Upper lobe of left lung (tissue), 4 donors: Measurements from ENCODE around the gene PTPRG.

ENCODE experiments used
- CTCF ChIP-seq, 6 experiments: fragments of 450-650 bp in 4 of 6; fragments of 200-600 bp in 2 of 6; sonication (generic) in 2 of 6; IDR thresholded peaks; one replicate each; pipeline ENCODE4 v1.5.1; 2016 to 2019; ENCODE audit warnings: antibody characterized with exemption in 6 of 6
- EP300 ChIP-seq, 4 donors: sonication (generic); formaldehyde crosslinking; IDR thresholded peaks; one replicate each; pipeline ENCODE4 v1.5.1; 2017; ENCODE audit warnings: antibody characterized with exemption in 4 of 4, control low read depth in 2 of 4
- POLR2A ChIP-seq, 4 donors: fragments of 450-650 bp; IDR thresholded peaks; one replicate each; pipeline ENCODE4 v1.5.1; 2016 to 2017; ENCODE audit warnings: antibody characterized with exemption in 4 of 4, mild to moderate bottlenecking in 2 of 4

GRCh38 chr3:62122819-62123218 lies 561.4 kb downstream of the PTPRG start:
- TF ChIP-seq CTCF (IDR thresholded peaks at IDR 0.05) = no peak
- no peak for TF ChIP-seq EP300 (IDR thresholded peaks at IDR 0.05)
- no peak for TF ChIP-seq POLR2A (IDR thresholded peaks at IDR 0.05)
